ENCODE measurements around the gene KCNQ1. TPM values are rescaled to one million over a fixed set of nuclear protein-coding genes. Genes with fewer than 3 reads are reported as not detected.

Gene KCNQ1
- polyA plus RNA-seq, 1 donor (not counting 4 experiments of a cell fraction or from before 2014, with no cell fraction given), result not detected

GRCh38 chr11:2587132-2587930 lies 142.5 kb downstream of the KCNQ1 start:
- no peak for TF ChIP-seq EZH2 (IDR thresholded peaks at IDR 0.05; ENCODE audit: low read length)
- TF ChIP-seq, protein P1, sequence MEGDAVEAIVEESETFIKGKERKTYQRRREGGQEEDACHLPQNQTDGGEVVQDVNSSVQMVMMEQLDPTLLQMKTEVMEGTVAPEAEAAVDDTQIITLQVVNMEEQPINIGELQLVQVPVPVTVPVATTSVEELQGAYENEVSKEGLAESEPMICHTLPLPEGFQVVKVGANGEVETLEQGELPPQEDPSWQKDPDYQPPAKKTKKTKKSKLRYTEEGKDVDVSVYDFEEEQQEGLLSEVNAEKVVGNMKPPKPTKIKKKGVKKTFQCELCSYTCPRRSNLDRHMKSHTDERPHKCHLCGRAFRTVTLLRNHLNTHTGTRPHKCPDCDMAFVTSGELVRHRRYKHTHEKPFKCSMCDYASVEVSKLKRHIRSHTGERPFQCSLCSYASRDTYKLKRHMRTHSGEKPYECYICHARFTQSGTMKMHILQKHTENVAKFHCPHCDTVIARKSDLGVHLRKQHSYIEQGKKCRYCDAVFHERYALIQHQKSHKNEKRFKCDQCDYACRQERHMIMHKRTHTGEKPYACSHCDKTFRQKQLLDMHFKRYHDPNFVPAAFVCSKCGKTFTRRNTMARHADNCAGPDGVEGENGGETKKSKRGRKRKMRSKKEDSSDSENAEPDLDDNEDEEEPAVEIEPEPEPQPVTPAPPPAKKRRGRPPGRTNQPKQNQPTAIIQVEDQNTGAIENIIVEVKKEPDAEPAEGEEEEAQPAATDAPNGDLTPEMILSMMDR (optimal IDR thresholded peaks at IDR 0.05 in 1 of 3, IDR thresholded peaks at IDR 0.05 in 1 of 3, conservative IDR thresholded peaks at IDR 0.05 in 1 of 3; ENCODE audit: extremely low read depth in 1 of 3, insufficient read depth in 2 of 3, low read length in 3 of 3), result no peak
- H3K27me3 ChIP-seq (ENCODE audit: control insufficient read depth, extremely low read depth, insufficient read depth, low read length), result peaks cover 6% of the 10 kb centered on the region
- no peaks in the 10 kb centered on the region for H3K9me1 ChIP-seq (ENCODE audit: control insufficient read depth, extremely low read depth, insufficient read depth, low read length)
- H3K27ac ChIP-seq (ENCODE audit: control insufficient read depth, insufficient read depth, low read length), result no peak overlapping the region
- no peak overlapping the region for H3K4me3 ChIP-seq (ENCODE audit: control insufficient read depth in 2 of 3, extremely low read depth in 1 of 3, insufficient read depth in 2 of 3, low read depth in 1 of 3, low read length in 3 of 3)
- dilution Hi-C loops (cut with MboI; ENCODE audit: extremely low pct_ligation_motif_present, low sequenced_read_pairs), result no loop called here
- FAIRE-seq (no peak), DNase-seq (ENCODE audit: low read depth, low spot score) (no peak)
- no peak overlapping the region for H3K9ac ChIP-seq (ENCODE audit: control insufficient read depth, extremely low read depth, insufficient read depth, low read length)
- no peaks in the 10 kb centered on the region for H3K4me1 ChIP-seq (ENCODE audit: control insufficient read depth, extremely low read depth, insufficient read depth, low read length)
- H3K4me2 ChIP-seq (ENCODE audit: control insufficient read depth, extremely low read depth, insufficient read depth, low read depth, low read length), result no peak overlapping the region
- H3K36me3 ChIP-seq (ENCODE audit: control insufficient read depth in 2 of 2, extremely low read depth in 1 of 2, insufficient read depth in 2 of 2, low read length in 2 of 2), result no peaks in the 10 kb centered on the region
- H2AFZ ChIP-seq (ENCODE audit: control insufficient read depth, low read length), result no peak overlapping the region
- H3K9me3 ChIP-seq (ENCODE audit: control insufficient read depth, low read depth, low read length), result no peaks in the 10 kb centered on the region
- H4K20me1 ChIP-seq (ENCODE audit: control insufficient read depth, extremely low read depth, insufficient read depth, low read length), result no peaks in the 10 kb centered on the region
- no peaks in the 10 kb centered on the region for H3K79me2 ChIP-seq (ENCODE audit: control insufficient read depth, insufficient read depth, low read length)

- DNase-seq (ENCODE audit: low read depth, low spot score) (no peak), FAIRE-seq (no peak)
- no peaks in the 10 kb centered on the region for H3K9me1 ChIP-seq (ENCODE audit: control insufficient read depth, extremely low read depth, insufficient read depth, low read length)
- H3K36me3 ChIP-seq (ENCODE audit: control insufficient read depth in 2 of 2, extremely low read depth in 1 of 2, insufficient read depth in 2 of 2, low read length in 2 of 2), result no peaks in the 10 kb centered on the region
- H4K20me1 ChIP-seq (ENCODE audit: control insufficient read depth, extremely low read depth, insufficient read depth, low read length), result no peaks in the 10 kb centered on the region
- H3K4me1 ChIP-seq (ENCODE audit: control insufficient read depth, extremely low read depth, insufficient read depth, low read length), result no peaks in the 10 kb centered on the region
- H3K9me3 ChIP-seq (ENCODE audit: control insufficient read depth, low read depth, low read length), result no peaks in the 10 kb centered on the region
- no peaks in the 10 kb centered on the region for H3K79me2 ChIP-seq (ENCODE audit: control insufficient read depth, insufficient read depth, low read length)
- dilution Hi-C loops (cut with MboI; ENCODE audit: extremely low pct_ligation_motif_present, low sequenced_read_pairs), result no loop called here
- TF ChIP-seq, protein P1 (optimal IDR thresholded peaks at IDR 0.05 in 1 of 3, IDR thresholded peaks at IDR 0.05 in 1 of 3, conservative IDR thresholded peaks at IDR 0.05 in 1 of 3; ENCODE audit: extremely low read depth in 1 of 3, insufficient read depth in 2 of 3, low read length in 3 of 3), result no peak
- no peak for TF ChIP-seq EZH2 (IDR thresholded peaks at IDR 0.05; ENCODE audit: low read length)
- H3K27ac ChIP-seq (ENCODE audit: control insufficient read depth, insufficient read depth, low read length), result no peak overlapping the region
- no peak overlapping the region for H3K4me2 ChIP-seq (ENCODE audit: control insufficient read depth, extremely low read depth, insufficient read depth, low read depth, low read length)
- no peak overlapping the region for H2AFZ ChIP-seq (ENCODE audit: control insufficient read depth, low read length)
- H3K4me3 ChIP-seq (ENCODE audit: control insufficient read depth in 2 of 3, extremely low read depth in 1 of 3, insufficient read depth in 2 of 3, low read depth in 1 of 3, low read length in 3 of 3), result no peak overlapping the region
- H3K9ac ChIP-seq (ENCODE audit: control insufficient read depth, extremely low read depth, insufficient read depth, low read length), result no peak overlapping the region
- peaks cover 6% of the 10 kb centered on the region for H3K27me3 ChIP-seq (ENCODE audit: control insufficient read depth, extremely low read depth, insufficient read depth, low read length)
These were observed 143.4 kb downstream of the KCNQ1 start for GRCh38 chr11:2587976-2588748.

Measured in keratinocyte (primary cell).